ENCODE measurements around the gene MANBA. TPM values are rescaled to one million over a fixed set of nuclear protein-coding genes. Genes with fewer than 3 reads are reported as not detected.
"Not testable (repeated sequence)": the region's sequence is repeated elsewhere in the genome, so short reads cannot be mapped to it uniquely, and the experiment has no call there.

MANBA gene
- total RNA-seq, 1 experiment from 2014 or later: 14.5 TPM

- in situ Hi-C loops (cut with HindIII; ENCODE audit: low pct_unique_long_range_greater_than_20kb, low sequenced_read_pairs) (no loop called here), intact Hi-C loops (cut with micrococcal nuclease; ENCODE audit: unreplicated experiment) (no loop called here)
- no peak for ATAC-seq
- CTCF ChIA-PET: no interaction called here
- no peak for DNase-seq (ENCODE audit: low read depth, low spot score)
- POLR2A ChIA-PET: no interaction called here
- no TSS peak for BruUV-seq (replicated peaks)
- TF ChIP-seq REST (IDR thresholded peaks at IDR 0.05; ENCODE audit: insufficient read depth in 1 of 2, low read depth in 2 of 2, low read length in 1 of 2) (no peak), CTCF (IDR thresholded peaks at IDR 0.05) (peak; percentile 17; the same call in 1 of the 2 replicates)
- no peaks in the 10 kb centered on the region for H3K4me1 ChIP-seq (ENCODE audit: control insufficient read depth, insufficient read depth, low read length)
- no peaks in the 10 kb centered on the region for H3K36me3 ChIP-seq (ENCODE audit: control insufficient read depth, insufficient read depth, low read length)
- no peaks in the 10 kb centered on the region for H3K27me3 ChIP-seq (ENCODE audit: control insufficient read depth, insufficient read depth, low read length)
- no peak overlapping the region for H3K4me3 ChIP-seq (ENCODE audit: low read depth in 2 of 2, low read length in 2 of 2)
- H3K27ac ChIP-seq (ENCODE audit: low read length): no peak overlapping the region
- H3K9me3 ChIP-seq (ENCODE audit: control insufficient read depth, insufficient read depth, low read depth, low read length): no peaks in the 10 kb centered on the region
These were observed 29.7 kb downstream of the MANBA start for GRCh38 chr4:102730968-102731533.

GRCh38 chr4:102729486-102729885, 31.3 kb downstream of the MANBA start:
- BruUV-seq (replicated peaks); CTCF ChIA-PET; H3K36me3 ChIP-seq (ENCODE audit: control insufficient read depth, insufficient read depth, low read length); in situ Hi-C loops (cut with HindIII; ENCODE audit: low pct_unique_long_range_greater_than_20kb, low sequenced_read_pairs); intact Hi-C loops (cut with micrococcal nuclease; ENCODE audit: unreplicated experiment); H3K4me1 ChIP-seq (ENCODE audit: control insufficient read depth, insufficient read depth, low read length); POLR2A ChIA-PET; H3K4me3 ChIP-seq (ENCODE audit: low read depth in 2 of 2, low read length in 2 of 2); ATAC-seq; H3K27me3 ChIP-seq (ENCODE audit: control insufficient read depth, insufficient read depth, low read length); DNase-seq (ENCODE audit: low read depth, low spot score); H3K27ac ChIP-seq (ENCODE audit: low read length); H3K9me3 ChIP-seq (ENCODE audit: control insufficient read depth, insufficient read depth, low read depth, low read length): not testable (repeated sequence)

GRCh38 chr4:102726919-102727318, 33.8 kb downstream of the MANBA start:
- H3K27me3 ChIP-seq (ENCODE audit: control insufficient read depth, insufficient read depth, low read length); in situ Hi-C loops (cut with HindIII; ENCODE audit: low pct_unique_long_range_greater_than_20kb, low sequenced_read_pairs); CTCF ChIA-PET; H3K4me1 ChIP-seq (ENCODE audit: control insufficient read depth, insufficient read depth, low read length); H3K4me3 ChIP-seq (ENCODE audit: low read depth in 2 of 2, low read length in 2 of 2); H3K27ac ChIP-seq (ENCODE audit: low read length); POLR2A ChIA-PET; DNase-seq (ENCODE audit: low read depth, low spot score); ATAC-seq; intact Hi-C loops (cut with micrococcal nuclease; ENCODE audit: unreplicated experiment); H3K36me3 ChIP-seq (ENCODE audit: control insufficient read depth, insufficient read depth, low read length); H3K9me3 ChIP-seq (ENCODE audit: control insufficient read depth, insufficient read depth, low read depth, low read length); BruUV-seq (replicated peaks): not testable (repeated sequence)

GRCh38 chr4:102726068-102726467, 34.7 kb downstream of the MANBA start:
- CTCF ChIA-PET: no interaction called here
- no peaks in the 10 kb centered on the region for H3K36me3 ChIP-seq (ENCODE audit: control insufficient read depth, insufficient read depth, low read length)
- no peaks in the 10 kb centered on the region for H3K4me1 ChIP-seq (ENCODE audit: control insufficient read depth, insufficient read depth, low read length)
- no peaks in the 10 kb centered on the region for H3K9me3 ChIP-seq (ENCODE audit: control insufficient read depth, insufficient read depth, low read depth, low read length)
- H3K27me3 ChIP-seq (ENCODE audit: control insufficient read depth, insufficient read depth, low read length): no peaks in the 10 kb centered on the region
- no TSS peak for BruUV-seq (replicated peaks)
- POLR2A ChIA-PET: no interaction called here
- TF ChIP-seq REST (IDR thresholded peaks at IDR 0.05; ENCODE audit: insufficient read depth in 1 of 2, low read depth in 2 of 2, low read length in 1 of 2) (no peak), CTCF (IDR thresholded peaks at IDR 0.05) (no peak), SIN3A (IDR thresholded peaks at IDR 0.05; ENCODE audit: borderline replicate concordance, insufficient read depth, low read depth, low read length) (no peak), TCF7L2 (IDR thresholded peaks at IDR 0.05; ENCODE audit: low read depth, low read length) (no peak), POLR2AphosphoS5 (IDR thresholded peaks at IDR 0.05; ENCODE audit: low read depth, low read length) (no peak)
- in situ Hi-C loops (cut with HindIII; ENCODE audit: low pct_unique_long_range_greater_than_20kb, low sequenced_read_pairs) (no loop called here), intact Hi-C loops (cut with micrococcal nuclease; ENCODE audit: unreplicated experiment) (no loop called here)
- ATAC-seq (no peak), DNase-seq (ENCODE audit: low read depth, low spot score) (no peak)
- no peak overlapping the region for H3K27ac ChIP-seq (ENCODE audit: low read length)
- no peak overlapping the region for H3K4me3 ChIP-seq (ENCODE audit: low read depth in 2 of 2, low read length in 2 of 2)
